ENCODE measurements around the gene SOAT1.

The SOAT1 gene

DNA sequence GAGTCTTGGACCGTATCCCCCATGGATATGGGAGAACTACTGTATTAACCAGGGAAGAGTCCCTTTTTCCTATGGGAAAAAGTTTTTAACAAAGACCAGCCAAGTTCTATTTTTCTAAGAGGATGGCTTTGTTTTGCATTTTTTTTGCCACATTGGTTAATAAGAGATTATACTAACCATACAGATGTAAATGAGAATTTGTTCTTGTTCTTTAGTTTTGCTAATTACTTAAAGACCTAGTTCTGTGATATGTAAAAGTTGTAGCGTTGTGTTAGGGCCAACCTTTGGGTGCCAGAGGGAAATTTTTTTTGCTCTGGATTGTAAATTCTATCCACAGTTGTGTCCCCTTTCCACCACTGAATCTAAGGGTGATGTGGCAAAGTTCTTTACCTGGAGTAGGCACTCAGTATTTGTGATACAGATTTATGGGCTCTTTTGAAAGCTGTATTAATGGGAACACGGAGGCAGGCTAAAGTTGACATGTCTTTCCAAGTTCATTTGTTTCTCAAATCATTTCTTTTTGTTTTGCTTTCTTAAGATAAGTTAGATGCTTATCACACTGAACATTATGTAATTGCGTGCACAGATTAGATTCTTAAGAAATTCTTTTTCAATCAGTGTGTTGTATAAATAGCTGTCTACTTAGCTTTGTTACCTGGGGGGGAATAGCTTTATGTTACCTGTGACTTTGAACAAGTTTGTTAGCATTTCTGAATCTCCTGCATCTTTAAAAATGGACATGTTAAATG lies 2.9 kb downstream of the SOAT1 start:
- H3K4me3 ChIP-seq (ENCODE audit: low read length), result no peak overlapping the region
- no peak overlapping the region for H3K4me2 ChIP-seq (ENCODE audit: low read length)
- no peak overlapping the region for H3K23ac ChIP-seq (ENCODE audit: low read length)
- no CpG with 5 or more reads among the region's 4 CpGs for WGBS (ENCODE audit: extremely low coverage, insufficient coverage, low lambda C conversion rate)
- no peak overlapping the region for H4K8ac ChIP-seq (ENCODE audit: low read depth, low read length)
- H3K4me1 ChIP-seq (ENCODE audit: control insufficient read depth, low read depth, low read length), result peaks cover 1% of the 10 kb centered on the region
- H3K36me3 ChIP-seq (ENCODE audit: control insufficient read depth, insufficient read depth, low read length), result no peaks in the 10 kb centered on the region
- no peak overlapping the region for H2BK15ac ChIP-seq (replicated peaks; ENCODE audit: low read depth)
- H3K9ac ChIP-seq (ENCODE audit: low read length), result no peak overlapping the region
- no peak overlapping the region for H4K5ac ChIP-seq (ENCODE audit: low read length)
- H3K56ac ChIP-seq (ENCODE audit: low read length), result no peak overlapping the region
- H2AK5ac ChIP-seq (ENCODE audit: low read length), result no peak overlapping the region
- H3K79me2 ChIP-seq (ENCODE audit: control insufficient read depth, insufficient read depth, low read length), result no peaks in the 10 kb centered on the region
- DNase-seq, result no peak
- peaks cover 4% of the 10 kb centered on the region for H3K27me3 ChIP-seq (ENCODE audit: insufficient read depth, low read length, poor library complexity)
- no peak overlapping the region for H2BK120ac ChIP-seq (ENCODE audit: low read depth, low read length)
- H3K18ac ChIP-seq (ENCODE audit: low read length), result no peak overlapping the region
- no peaks in the 10 kb centered on the region for H3K79me1 ChIP-seq (ENCODE audit: low read length)
- H2BK5ac ChIP-seq (ENCODE audit: low read length), result no peak overlapping the region
- no peak overlapping the region for H3K4ac ChIP-seq (ENCODE audit: low read depth, low read length)
- no peak overlapping the region for H3K27ac ChIP-seq (ENCODE audit: low read depth, low read length)

GRCh38 chr1:179297105-179297378 lies 3.4 kb downstream of the SOAT1 start:
- no peak overlapping the region for H3K23ac ChIP-seq (ENCODE audit: low read length)
- H3K18ac ChIP-seq (ENCODE audit: low read length), result no peak overlapping the region
- H2AK5ac ChIP-seq (ENCODE audit: low read length), result no peak overlapping the region
- H3K79me2 ChIP-seq (ENCODE audit: control insufficient read depth, insufficient read depth, low read length), result no peaks in the 10 kb centered on the region
- no peak overlapping the region for H3K9ac ChIP-seq (ENCODE audit: low read length)
- no peaks in the 10 kb centered on the region for H3K36me3 ChIP-seq (ENCODE audit: control insufficient read depth, insufficient read depth, low read length)
- no peak overlapping the region for H3K4me2 ChIP-seq (ENCODE audit: low read length)
- no peak overlapping the region for H2BK120ac ChIP-seq (ENCODE audit: low read depth, low read length)
- H3K4me1 ChIP-seq (ENCODE audit: control insufficient read depth, low read depth, low read length), result peaks cover 1% of the 10 kb centered on the region
- no peak overlapping the region for H3K56ac ChIP-seq (ENCODE audit: low read length)
- no peak overlapping the region for H2BK15ac ChIP-seq (replicated peaks; ENCODE audit: low read depth)
- H2BK5ac ChIP-seq (ENCODE audit: low read length), result no peak overlapping the region
- no CpG with 5 or more reads among the region's 3 CpGs for WGBS (ENCODE audit: extremely low coverage, insufficient coverage, low lambda C conversion rate)
- H3K4ac ChIP-seq (ENCODE audit: low read depth, low read length), result no peak overlapping the region
- no peak overlapping the region for H3K27ac ChIP-seq (ENCODE audit: low read depth, low read length)
- H3K27me3 ChIP-seq (ENCODE audit: insufficient read depth, low read length, poor library complexity), result peaks cover 4% of the 10 kb centered on the region
- no peak overlapping the region for H4K8ac ChIP-seq (ENCODE audit: low read depth, low read length)
- H3K4me3 ChIP-seq (ENCODE audit: low read length), result no peak overlapping the region
- no peak for DNase-seq
- no peaks in the 10 kb centered on the region for H3K79me1 ChIP-seq (ENCODE audit: low read length)
- no peak overlapping the region for H4K5ac ChIP-seq (ENCODE audit: low read length)

DNA sequence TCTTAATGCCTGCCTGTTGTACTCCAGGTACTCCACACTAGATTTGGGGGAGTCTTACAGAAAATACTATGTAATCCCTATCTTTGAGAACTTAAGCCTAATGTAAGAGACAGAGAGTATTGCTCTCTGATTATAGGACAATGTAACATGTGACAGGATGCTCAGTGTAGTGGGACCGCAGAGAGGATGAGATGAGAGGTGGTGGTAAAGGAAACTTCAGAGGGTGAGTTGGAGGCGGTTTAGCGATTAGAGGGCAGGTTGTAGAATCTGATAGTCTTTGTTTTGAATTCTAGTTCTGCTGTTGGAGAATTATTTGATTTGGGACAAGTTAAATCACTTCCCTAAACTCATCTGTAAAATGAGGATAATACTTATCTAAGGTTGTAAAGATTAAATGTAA lies 5.4 kb downstream of the SOAT1 start:
- H3K56ac ChIP-seq (ENCODE audit: low read length), result no peak overlapping the region
- no peak overlapping the region for H2BK5ac ChIP-seq (ENCODE audit: low read length)
- no peak overlapping the region for H3K18ac ChIP-seq (ENCODE audit: low read length)
- no peaks in the 10 kb centered on the region for H3K4me1 ChIP-seq (ENCODE audit: control insufficient read depth, low read depth, low read length)
- WGBS (ENCODE audit: extremely low coverage, insufficient coverage, low lambda C conversion rate), result no CpG with 5 or more reads among the region's 3 CpGs
- H3K27me3 ChIP-seq (ENCODE audit: insufficient read depth, low read length, poor library complexity), result peaks cover 4% of the 10 kb centered on the region
- DNase-seq, result no peak
- no peaks in the 10 kb centered on the region for H3K36me3 ChIP-seq (ENCODE audit: control insufficient read depth, insufficient read depth, low read length)
- no peaks in the 10 kb centered on the region for H3K79me1 ChIP-seq (ENCODE audit: low read length)
- H2BK120ac ChIP-seq (ENCODE audit: low read depth, low read length), result no peak overlapping the region
- H3K4ac ChIP-seq (ENCODE audit: low read depth, low read length), result no peak overlapping the region
- H3K23ac ChIP-seq (ENCODE audit: low read length), result no peak overlapping the region
- H4K5ac ChIP-seq (ENCODE audit: low read length), result no peak overlapping the region
- H4K8ac ChIP-seq (ENCODE audit: low read depth, low read length), result no peak overlapping the region
- no peaks in the 10 kb centered on the region for H3K79me2 ChIP-seq (ENCODE audit: control insufficient read depth, insufficient read depth, low read length)
- no peak overlapping the region for H3K4me3 ChIP-seq (ENCODE audit: low read length)
- H3K9ac ChIP-seq (ENCODE audit: low read length), result no peak overlapping the region
- no peak overlapping the region for H3K4me2 ChIP-seq (ENCODE audit: low read length)
- H2BK15ac ChIP-seq (replicated peaks; ENCODE audit: low read depth), result no peak overlapping the region
- no peak overlapping the region for H2AK5ac ChIP-seq (ENCODE audit: low read length)
- H3K27ac ChIP-seq (ENCODE audit: low read depth, low read length), result no peak overlapping the region

GRCh38 chr1:179300112-179300511 lies 6.5 kb downstream of the SOAT1 start:
- H3K27ac ChIP-seq (ENCODE audit: low read depth, low read length), result no peak overlapping the region
- no peak overlapping the region for H4K8ac ChIP-seq (ENCODE audit: low read depth, low read length)
- H3K23ac ChIP-seq (ENCODE audit: low read length), result no peak overlapping the region
- H3K4me3 ChIP-seq (ENCODE audit: low read length), result no peak overlapping the region
- no CpG with 5 or more reads among the region's 1 CpG for WGBS (ENCODE audit: extremely low coverage, insufficient coverage, low lambda C conversion rate)
- H3K79me1 ChIP-seq (ENCODE audit: low read length), result no peaks in the 10 kb centered on the region
- no peak overlapping the region for H2BK15ac ChIP-seq (replicated peaks; ENCODE audit: low read depth)
- no peak overlapping the region for H3K9ac ChIP-seq (ENCODE audit: low read length)
- H3K4me2 ChIP-seq (ENCODE audit: low read length), result no peak overlapping the region
- no peaks in the 10 kb centered on the region for H3K36me3 ChIP-seq (ENCODE audit: control insufficient read depth, insufficient read depth, low read length)
- H2BK120ac ChIP-seq (ENCODE audit: low read depth, low read length), result no peak overlapping the region
- H3K4ac ChIP-seq (ENCODE audit: low read depth, low read length), result no peak overlapping the region
- H3K56ac ChIP-seq (ENCODE audit: low read length), result no peak overlapping the region
- no peaks in the 10 kb centered on the region for H3K79me2 ChIP-seq (ENCODE audit: control insufficient read depth, insufficient read depth, low read length)
- no peak overlapping the region for H3K18ac ChIP-seq (ENCODE audit: low read length)
- H4K5ac ChIP-seq (ENCODE audit: low read length), result no peak overlapping the region
- H2AK5ac ChIP-seq (ENCODE audit: low read length), result no peak overlapping the region
- H2BK5ac ChIP-seq (ENCODE audit: low read length), result no peak overlapping the region
- H3K4me1 ChIP-seq (ENCODE audit: control insufficient read depth, low read depth, low read length), result no peaks in the 10 kb centered on the region
- no peak for DNase-seq
- peaks cover under 1% of the 10 kb centered on the region for H3K27me3 ChIP-seq (ENCODE audit: insufficient read depth, low read length, poor library complexity)

DNA sequence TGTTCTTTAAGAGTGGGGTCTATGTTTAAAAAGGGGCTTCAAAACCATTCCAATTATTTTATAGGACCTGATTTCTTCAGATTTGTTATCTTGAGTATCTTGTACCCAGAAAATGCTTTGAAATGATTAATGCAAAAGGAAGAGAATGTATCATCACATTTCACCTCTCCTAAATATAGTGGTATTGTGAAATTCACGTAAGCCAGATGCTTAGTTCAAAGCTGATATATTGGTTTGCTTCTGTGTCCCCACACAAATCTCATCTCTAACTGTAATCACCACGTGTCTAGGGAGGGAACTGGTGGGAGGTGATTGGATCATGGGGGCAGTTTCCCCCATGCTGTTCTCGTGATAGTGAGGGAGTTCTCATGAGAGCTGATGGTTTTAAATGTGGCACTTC lies 8.5 kb downstream of the SOAT1 start:
- no peaks in the 10 kb centered on the region for H3K4me1 ChIP-seq (ENCODE audit: control insufficient read depth, low read depth, low read length)
- no peaks in the 10 kb centered on the region for H3K79me1 ChIP-seq (ENCODE audit: low read length)
- no CpG with 5 or more reads among the region's 3 CpGs for WGBS (ENCODE audit: extremely low coverage, insufficient coverage, low lambda C conversion rate)
- no peaks in the 10 kb centered on the region for H3K79me2 ChIP-seq (ENCODE audit: control insufficient read depth, insufficient read depth, low read length)
- no peak overlapping the region for H3K27ac ChIP-seq (ENCODE audit: low read depth, low read length)
- H3K56ac ChIP-seq (ENCODE audit: low read length), result no peak overlapping the region
- no peaks in the 10 kb centered on the region for H3K27me3 ChIP-seq (ENCODE audit: insufficient read depth, low read length, poor library complexity)
- no peaks in the 10 kb centered on the region for H3K36me3 ChIP-seq (ENCODE audit: control insufficient read depth, insufficient read depth, low read length)
- H2AK5ac ChIP-seq (ENCODE audit: low read length), result no peak overlapping the region
- no peak overlapping the region for H2BK15ac ChIP-seq (replicated peaks; ENCODE audit: low read depth)
- H3K4me3 ChIP-seq (ENCODE audit: low read length), result no peak overlapping the region
- H3K9ac ChIP-seq (ENCODE audit: low read length), result no peak overlapping the region
- H3K23ac ChIP-seq (ENCODE audit: low read length), result no peak overlapping the region
- H3K4ac ChIP-seq (ENCODE audit: low read depth, low read length), result no peak overlapping the region
- H2BK120ac ChIP-seq (ENCODE audit: low read depth, low read length), result no peak overlapping the region
- H4K8ac ChIP-seq (ENCODE audit: low read depth, low read length), result no peak overlapping the region
- DNase-seq, result no peak
- H2BK5ac ChIP-seq (ENCODE audit: low read length), result no peak overlapping the region
- no peak overlapping the region for H3K18ac ChIP-seq (ENCODE audit: low read length)
- no peak overlapping the region for H4K5ac ChIP-seq (ENCODE audit: low read length)
- H3K4me2 ChIP-seq (ENCODE audit: low read length), result no peak overlapping the region

- no peak overlapping the region for H3K18ac ChIP-seq (ENCODE audit: low read length)
- DNase-seq, result no peak
- no peak overlapping the region for H3K56ac ChIP-seq (ENCODE audit: low read length)
- H3K27ac ChIP-seq (ENCODE audit: low read depth, low read length), result no peak overlapping the region
- H2AK5ac ChIP-seq (ENCODE audit: low read length), result no peak overlapping the region
- H4K8ac ChIP-seq (ENCODE audit: low read depth, low read length), result no peak overlapping the region
- H4K5ac ChIP-seq (ENCODE audit: low read length), result no peak overlapping the region
- no CpG with 5 or more reads among the region's 3 CpGs for WGBS (ENCODE audit: extremely low coverage, insufficient coverage, low lambda C conversion rate)
- no peak overlapping the region for H3K4me3 ChIP-seq (ENCODE audit: low read length)
- H3K9ac ChIP-seq (ENCODE audit: low read length), result no peak overlapping the region
- H3K4me2 ChIP-seq (ENCODE audit: low read length), result no peak overlapping the region
- H2BK5ac ChIP-seq (ENCODE audit: low read length), result no peak overlapping the region
- no peaks in the 10 kb centered on the region for H3K27me3 ChIP-seq (ENCODE audit: insufficient read depth, low read length, poor library complexity)
- H3K23ac ChIP-seq (ENCODE audit: low read length), result no peak overlapping the region
- H3K4me1 ChIP-seq (ENCODE audit: control insufficient read depth, low read depth, low read length), result no peaks in the 10 kb centered on the region
- no peak overlapping the region for H3K4ac ChIP-seq (ENCODE audit: low read depth, low read length)
- H2BK15ac ChIP-seq (replicated peaks; ENCODE audit: low read depth), result no peak overlapping the region
- no peaks in the 10 kb centered on the region for H3K79me2 ChIP-seq (ENCODE audit: control insufficient read depth, insufficient read depth, low read length)
- H2BK120ac ChIP-seq (ENCODE audit: low read depth, low read length), result no peak overlapping the region
- no peaks in the 10 kb centered on the region for H3K36me3 ChIP-seq (ENCODE audit: control insufficient read depth, insufficient read depth, low read length)
- H3K79me1 ChIP-seq (ENCODE audit: low read length), result no peaks in the 10 kb centered on the region
These were observed 9.7 kb downstream of the SOAT1 start for GRCh38 chr1:179303200-179303785.
